Parathyroid adenoma (tissue), 2 donors: ENCODE data around the gene ZNF234.
A peak's percentile ranks its signal among the peaks of the same experiment; 100 is the strongest.

Experiments
- H2AFZ ChIP-seq: fragments of 300-600 bp; sonication (generic); one replicate; pipeline ENCODE4 v1.7.0; 2017; ENCODE audit warnings: antibody characterized with exemption, mild to moderate bottlenecking
- H3K27ac ChIP-seq: fragments of 300-600 bp; sonication (generic); one replicate; pipeline ENCODE4 v1.7.0; 2017
- H3K27me3 ChIP-seq: fragments of 300-600 bp; sonication (generic); one replicate; pipeline ENCODE4 v1.7.0; 2017; ENCODE audit warnings: low read length; ENCODE audit not compliant: control insufficient read depth, insufficient read depth
- H3K36me3 ChIP-seq: fragments of 300-600 bp; sonication (generic); one replicate; pipeline ENCODE4 v1.7.0; 2017; ENCODE audit warnings: low read length; ENCODE audit not compliant: control insufficient read depth, insufficient read depth
- H3K4me1 ChIP-seq: fragments of 300-600 bp; sonication (generic); one replicate; pipeline ENCODE4 v1.7.0; 2017; ENCODE audit warnings: control low read depth
- H3K4me2 ChIP-seq: fragments of 300-600 bp; sonication (generic); one replicate; pipeline ENCODE4 v1.7.0; 2017; ENCODE audit warnings: low read length
- H3K4me3 ChIP-seq: fragments of 300-600 bp; sonication (generic); one replicate; pipeline ENCODE4 v1.7.0; 2017; ENCODE audit warnings: low read depth, low read length
- H3K79me2 ChIP-seq: fragments of 300-600 bp; sonication (generic); one replicate; pipeline ENCODE4 v1.7.0; 2017; ENCODE audit warnings: control low read depth
- H3K9ac ChIP-seq: fragments of 300-600 bp; sonication (generic); one replicate; pipeline ENCODE4 v1.7.0; 2017; ENCODE audit warnings: mild to moderate bottlenecking
- H3K9me3 ChIP-seq: fragments of 300-600 bp; sonication (generic); one replicate; pipeline ENCODE4 v1.7.0; 2017; ENCODE audit warnings: low read length; ENCODE audit not compliant: control insufficient read depth
- CTCF ChIP-seq: fragments of 300-600 bp; sonication (generic); IDR thresholded peaks from one replicate; pipeline ENCODE4 v1.7.0; 2017; ENCODE audit warnings: antibody characterized with exemption, mild to moderate bottlenecking
- donor health status: primary hyperparathyroidism.

ZNF234 gene

GRCh38 chr19:44109458-44109857 is 31.9 kb upstream of the ZNF234 start:
- no peak overlapping the region for H3K4me2 ChIP-seq
- peaks cover 3% of the 10 kb centered on the region for H3K79me2 ChIP-seq
- no peak overlapping the region for H3K9ac ChIP-seq
- H3K27ac ChIP-seq, result no peak overlapping the region
- no peaks in the 10 kb centered on the region for H3K9me3 ChIP-seq
- no peak for TF ChIP-seq CTCF
- no peaks in the 10 kb centered on the region for H3K4me1 ChIP-seq
- H3K4me3 ChIP-seq, result no peak overlapping the region
- no peak overlapping the region for H2AFZ ChIP-seq
- H3K36me3 ChIP-seq, result peaks cover 8% of the 10 kb centered on the region
- no peaks in the 10 kb centered on the region for H3K27me3 ChIP-seq

- no peaks in the 10 kb centered on the region for H3K27me3 ChIP-seq
- peak overlapping the region; percentile 35 for H3K4me2 ChIP-seq
- peak overlapping the region; percentile 90 for H2AFZ ChIP-seq
- peak overlapping the region; percentile 84 for H3K4me3 ChIP-seq
- no peak overlapping the region for H3K9ac ChIP-seq
- H3K4me1 ChIP-seq, result no peaks in the 10 kb centered on the region
- peaks cover 3% of the 10 kb centered on the region for H3K79me2 ChIP-seq
- no peak for TF ChIP-seq CTCF
- H3K9me3 ChIP-seq, result no peaks in the 10 kb centered on the region
- no peak overlapping the region for H3K27ac ChIP-seq
- H3K36me3 ChIP-seq, result no peaks in the 10 kb centered on the region
Observed at GRCh38 chr19:44111910-44112463, 29.4 kb upstream of the ZNF234 start.

GRCh38 chr19:44112802-44113137 is 28.6 kb upstream of the ZNF234 start:
- Histone ChIP-seq H3K9ac (no peak overlapping the region), H3K27ac (peak overlapping the region; percentile 52)

GRCh38 chr19:44113138-44113783 is 28.1 kb upstream of the ZNF234 start, which contains the start of gene ZNF225:
TSS of gene ZNF225 (plus strand) at chr19:44113399. CDS start at chr19:44115828, 2,429 bp downstream.
- no peaks in the 10 kb centered on the region for H3K27me3 ChIP-seq
- H3K79me2 ChIP-seq, result peaks cover 3% of the 10 kb centered on the region
- H3K36me3 ChIP-seq, result no peaks in the 10 kb centered on the region
- H3K9me3 ChIP-seq, result no peaks in the 10 kb centered on the region
- peak within 1 kb of the TSS; percentile 70 for H3K4me2 ChIP-seq
- peak within 1 kb of the TSS; percentile 84 for H3K4me3 ChIP-seq
- peak within 1 kb of the TSS; percentile 52 for H3K27ac ChIP-seq
- H3K4me1 ChIP-seq, result no peaks in the 10 kb centered on the region
- H2AFZ ChIP-seq, result peak within 1 kb of the TSS; percentile 90
- peak within 1 kb of the TSS; percentile 35 for H3K9ac ChIP-seq
- no peak for TF ChIP-seq CTCF

More at GRCh38 chr19:44112802-44113137, 28.6 kb upstream of the ZNF234 start:
- no peak for TF ChIP-seq CTCF
- no peaks in the 10 kb centered on the region for H3K4me1 ChIP-seq
- H3K4me2 ChIP-seq, result peak overlapping the region; percentile 35
- H3K36me3 ChIP-seq, result no peaks in the 10 kb centered on the region
- H3K79me2 ChIP-seq, result peaks cover 3% of the 10 kb centered on the region
- peak overlapping the region; percentile 84 for H3K4me3 ChIP-seq
- H2AFZ ChIP-seq, result peak overlapping the region; percentile 90
- H3K27me3 ChIP-seq, result no peaks in the 10 kb centered on the region
- no peaks in the 10 kb centered on the region for H3K9me3 ChIP-seq
